Calu3 (cell line): ENCODE data around the gene RALGPS1. TPM values are rescaled to one million over a fixed set of nuclear protein-coding genes. Genes with fewer than 3 reads are reported as not detected.

ENCODE experiments used
- BruUV-seq: library from RNA; stranded (reverse); fragments of 400-500 nt; replicated peaks from 2 replicates; lab custom pipeline; 2021; lab: Mats Ljungman, UMichigan
- CTCF ChIA-PET: fragments of 300-600 bp; sonication (Branson Sonifier 250); formaldehyde crosslinking; loops from one replicate; lab custom pipeline; 2022; ENCODE audit warnings: antibody characterized with exemption; lab: Charles Lee
- DNase-seq: peaks from one replicate; pipeline ENCODE4 v3.0.0; 2022
- H3K27ac Mint-ChIP-seq: one replicate; pipeline ENCODE4 v1.8.0; 2022; ENCODE audit warnings: mixed read lengths; ENCODE audit not compliant: unreplicated experiment
- H3K27me3 Mint-ChIP-seq: one replicate; pipeline ENCODE4 v1.8.0; 2022; ENCODE audit warnings: mixed read lengths; ENCODE audit not compliant: unreplicated experiment
- H3K36me3 Mint-ChIP-seq: one replicate; pipeline ENCODE4 v1.8.0; 2022; ENCODE audit warnings: mild to moderate bottlenecking, moderate library complexity, mixed read lengths; ENCODE audit not compliant: insufficient read depth, unreplicated experiment
- H3K4me1 Mint-ChIP-seq: one replicate; pipeline ENCODE4 v1.8.0; 2022; ENCODE audit warnings: mild to moderate bottlenecking, low read depth, mixed read lengths; ENCODE audit not compliant: unreplicated experiment
- H3K4me3 Mint-ChIP-seq: one replicate; pipeline ENCODE4 v1.8.0; 2022; ENCODE audit warnings: mild to moderate bottlenecking, low read depth, moderate library complexity, mixed read lengths; ENCODE audit not compliant: unreplicated experiment
- H3K9me3 Mint-ChIP-seq: one replicate; pipeline ENCODE4 v1.8.0; 2022; ENCODE audit warnings: low read depth, mixed read lengths; ENCODE audit not compliant: unreplicated experiment
- intact Hi-C: fragments of 100-400 bp; cut with micrococcal nuclease; formaldehyde crosslinking; loops from one replicate; pipeline ENCODE4 v1.10.0; 2022; ENCODE audit not compliant: unreplicated experiment
- total RNA-seq: library from RNA; stranded (reverse); gene quantifications from 2 replicates; pipeline ENCODE4 v1.2.3, GENCODE V29; 2022
- TF ChIP-seq, protein P1 (sequence below): fragments of 200-600 bp; IDR thresholded peaks from one replicate; pipeline ENCODE4 v1.8.0; 2022; ENCODE audit warnings: antibody characterized with exemption; ENCODE audit not compliant: unreplicated experiment

RALGPS1 gene
- total RNA-seq, 1 experiment from 2014 or later = 8.3 TPM

DNA sequence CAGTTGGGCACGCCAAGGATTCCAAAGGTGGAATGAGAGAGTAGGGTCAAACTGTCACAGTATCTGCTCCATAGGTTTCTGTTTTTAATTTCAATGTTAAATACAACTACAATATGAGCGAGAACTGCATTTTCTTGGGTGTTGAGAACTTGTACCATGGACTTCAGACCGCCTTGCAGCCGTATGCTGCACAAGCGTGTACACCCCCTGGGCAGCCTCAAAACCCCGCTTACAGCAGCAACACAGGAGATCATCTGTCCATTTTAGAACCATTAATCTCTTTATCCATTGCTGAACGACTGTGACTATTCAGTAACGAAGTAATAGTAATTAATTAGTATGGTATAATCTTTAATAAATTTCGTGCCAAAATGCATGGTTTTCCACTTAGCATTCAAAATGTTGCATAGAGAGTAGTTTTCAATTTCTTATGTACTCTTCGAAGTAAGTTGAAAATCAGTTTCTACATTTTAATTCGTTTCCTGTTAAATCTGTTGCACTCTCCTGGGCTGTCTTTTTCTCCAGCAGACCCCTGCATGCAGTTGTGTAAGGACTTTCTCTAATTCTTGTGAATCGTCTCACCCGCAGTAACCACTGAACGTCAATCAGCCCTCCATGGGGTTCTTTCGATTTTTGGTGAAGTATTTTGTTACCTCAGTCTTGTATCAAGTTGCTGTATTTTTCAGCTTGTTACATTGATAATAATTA, 308.0 kb downstream of the RALGPS1 start:
- H3K4me1 Mint-ChIP-seq = peaks cover 11% of the 10 kb centered on the region
- CTCF ChIA-PET = no interaction called here
- H3K27ac Mint-ChIP-seq = no peak overlapping the region
- no TSS peak for BruUV-seq
- H3K4me3 Mint-ChIP-seq = no peak overlapping the region
- peaks cover 39% of the 10 kb centered on the region for H3K27me3 Mint-ChIP-seq
- intact Hi-C loops = no loop called here
- DNase-seq = no peak
- H3K9me3 Mint-ChIP-seq = no peaks in the 10 kb centered on the region
- H3K36me3 Mint-ChIP-seq = peaks cover 28% of the 10 kb centered on the region
- TF ChIP-seq, protein P1, sequence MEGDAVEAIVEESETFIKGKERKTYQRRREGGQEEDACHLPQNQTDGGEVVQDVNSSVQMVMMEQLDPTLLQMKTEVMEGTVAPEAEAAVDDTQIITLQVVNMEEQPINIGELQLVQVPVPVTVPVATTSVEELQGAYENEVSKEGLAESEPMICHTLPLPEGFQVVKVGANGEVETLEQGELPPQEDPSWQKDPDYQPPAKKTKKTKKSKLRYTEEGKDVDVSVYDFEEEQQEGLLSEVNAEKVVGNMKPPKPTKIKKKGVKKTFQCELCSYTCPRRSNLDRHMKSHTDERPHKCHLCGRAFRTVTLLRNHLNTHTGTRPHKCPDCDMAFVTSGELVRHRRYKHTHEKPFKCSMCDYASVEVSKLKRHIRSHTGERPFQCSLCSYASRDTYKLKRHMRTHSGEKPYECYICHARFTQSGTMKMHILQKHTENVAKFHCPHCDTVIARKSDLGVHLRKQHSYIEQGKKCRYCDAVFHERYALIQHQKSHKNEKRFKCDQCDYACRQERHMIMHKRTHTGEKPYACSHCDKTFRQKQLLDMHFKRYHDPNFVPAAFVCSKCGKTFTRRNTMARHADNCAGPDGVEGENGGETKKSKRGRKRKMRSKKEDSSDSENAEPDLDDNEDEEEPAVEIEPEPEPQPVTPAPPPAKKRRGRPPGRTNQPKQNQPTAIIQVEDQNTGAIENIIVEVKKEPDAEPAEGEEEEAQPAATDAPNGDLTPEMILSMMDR = no peak

DNA sequence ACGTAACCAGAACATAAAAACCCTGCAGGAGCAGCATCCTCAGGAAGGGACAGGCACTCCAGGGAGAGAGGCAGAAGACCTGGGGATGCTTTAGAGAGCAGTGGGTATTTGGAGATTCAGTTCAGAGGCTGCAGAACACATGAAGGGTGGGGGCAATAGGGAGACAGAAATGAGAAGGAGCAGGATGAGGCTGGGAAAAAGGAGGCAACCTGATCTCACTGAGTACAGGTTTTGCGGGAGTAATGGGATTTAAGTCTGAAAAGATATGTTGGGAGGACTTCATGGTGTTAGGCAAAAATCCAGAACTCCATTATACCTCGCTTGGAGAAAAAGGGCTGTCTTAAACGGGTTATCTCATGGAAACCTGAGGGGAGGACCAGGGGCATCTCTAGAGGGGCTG, 308.7 kb downstream of the RALGPS1 start:
- BruUV-seq = no TSS peak
- peaks cover 11% of the 10 kb centered on the region for H3K4me1 Mint-ChIP-seq
- CTCF ChIA-PET = no interaction called here
- TF ChIP-seq, protein P1 = no peak
- H3K27me3 Mint-ChIP-seq = peaks cover 39% of the 10 kb centered on the region
- H3K9me3 Mint-ChIP-seq = no peaks in the 10 kb centered on the region
- H3K27ac Mint-ChIP-seq = no peak overlapping the region
- H3K4me3 Mint-ChIP-seq = no peak overlapping the region
- no peak for DNase-seq
- intact Hi-C loops = no loop called here
- H3K36me3 Mint-ChIP-seq = peaks cover 28% of the 10 kb centered on the region

DNA sequence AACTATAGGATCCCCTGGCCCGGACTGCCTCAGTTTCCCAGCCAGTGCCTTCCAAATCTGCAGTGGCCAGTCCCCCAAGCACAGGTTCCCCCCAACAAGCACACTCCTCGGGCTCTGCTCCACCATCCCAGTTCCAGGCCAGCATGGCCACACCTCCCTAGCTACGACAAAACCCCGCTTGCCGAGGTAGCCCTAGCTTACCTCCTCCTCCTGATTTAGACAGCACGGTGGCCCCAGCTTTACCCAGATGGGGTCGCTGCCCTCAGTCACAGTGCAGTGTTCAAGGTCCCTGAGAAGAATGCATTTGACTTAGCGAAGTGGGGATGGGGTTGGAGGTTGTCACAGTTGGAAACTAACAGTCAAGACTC, 309.2 kb downstream of the RALGPS1 start:
- Mint-ChIP-seq H3K27me3 (peaks cover 39% of the 10 kb centered on the region), H3K36me3 (peaks cover 28% of the 10 kb centered on the region), H3K4me1 (peaks cover 11% of the 10 kb centered on the region), H3K9me3 (no peaks in the 10 kb centered on the region), H3K4me3 (peak overlapping the region; percentile 79), H3K27ac (no peak overlapping the region)
- TF ChIP-seq, protein P1 = no peak
- DNase-seq = no peak
- intact Hi-C loops = no loop called here
- CTCF ChIA-PET = interaction anchor here (0.8 to 1.4 kb wide), 3 partner anchors 9 to 249 kb away, joined by 4 to 9 read pairs (median 5); no protein-coding TSS in a partner anchor
- no TSS peak for BruUV-seq

DNA sequence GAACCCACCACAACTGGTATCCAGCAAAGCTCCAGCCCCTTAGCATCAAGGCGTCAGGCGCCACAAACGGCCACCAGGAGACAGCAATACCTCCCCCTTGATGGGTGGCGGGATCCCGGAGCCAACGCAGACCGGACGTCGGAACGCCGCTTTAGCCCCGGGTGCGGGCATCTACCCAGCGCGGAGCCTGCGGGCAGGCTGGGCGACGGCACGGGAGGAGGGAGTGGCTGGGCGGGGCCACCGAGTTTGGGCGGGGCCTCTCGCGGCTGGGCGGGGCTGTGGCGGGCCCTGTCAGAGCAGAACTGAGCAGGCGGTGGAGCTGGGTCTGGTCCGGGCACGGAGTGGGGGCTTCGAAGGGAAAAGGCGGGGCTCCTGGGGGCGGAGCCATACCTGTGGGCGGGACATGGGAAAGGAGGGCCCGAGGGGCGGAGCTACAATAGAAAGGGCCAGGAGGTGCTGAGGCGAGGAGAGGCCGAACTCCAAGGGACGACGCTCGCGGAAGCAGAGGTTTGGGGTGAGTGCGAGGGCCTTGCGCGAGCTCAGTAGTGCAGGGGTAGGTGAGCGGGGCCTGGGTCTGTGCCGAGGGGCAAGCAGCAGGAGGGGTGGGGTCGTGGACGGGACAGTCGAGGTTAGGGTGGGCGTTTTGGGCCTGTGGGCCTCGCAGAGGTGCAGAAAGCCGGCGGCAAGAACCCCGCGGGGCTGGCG, 309.7 kb downstream of the RALGPS1 start:
- CTCF ChIA-PET = interaction anchor here (0.5 to 1.4 kb wide), 6 partner anchors 10 to 250 kb away, joined by 3 to 9 read pairs (median 6); partner anchors contain the start of gene SLC2A8
- peaks cover 39% of the 10 kb centered on the region for H3K27me3 Mint-ChIP-seq
- intact Hi-C loops = no loop called here

More for the DNA sequence above, 309.7 kb downstream of the RALGPS1 start:
- H3K4me1 Mint-ChIP-seq = peaks cover 11% of the 10 kb centered on the region
- peaks cover 28% of the 10 kb centered on the region for H3K36me3 Mint-ChIP-seq
- no TSS peak for BruUV-seq
- TF ChIP-seq, protein P1 = no peak
- H3K9me3 Mint-ChIP-seq = no peaks in the 10 kb centered on the region
- DNase-seq = peak; percentile 78
- peak overlapping the region; percentile 79 for H3K4me3 Mint-ChIP-seq
- H3K27ac Mint-ChIP-seq = peak overlapping the region; percentile 90
